Activated T-cell treated with anti-CD3 and anti-CD28 coated beads for 4 hours (primary cell): ENCODE data around the gene EIF3I.

Experiments
- DNase-seq: peaks from one replicate; pipeline ENCODE4 v3.0.0-alpha.2; 2020

Gene EIF3I

GRCh38 chr1:32221980-32222755, at the start of gene EIF3I, which contains the start of gene TMEM234:
Gene EIF3I, plus strand, starts transcription at chr1:32222407. Its CDS starts 35 bp downstream, at chr1:32222442.
Gene TMEM234, minus strand, starts transcription at chr1:32222353. Its CDS starts 31 bp downstream, at chr1:32222322.
- peak; percentile 91 for DNase-seq

GRCh38 chr1:32172621-32173245, 49.5 kb upstream of the EIF3I start:
- DNase-seq: no peak

GRCh38 chr1:32178380-32179192, 43.6 kb upstream of the EIF3I start:
- no peak for DNase-seq

GRCh38 chr1:32179193-32179442, 43.1 kb upstream of the EIF3I start:
- no peak for DNase-seq

GRCh38 chr1:32179443-32180185, 42.6 kb upstream of the EIF3I start, which contains the start of gene TXLNA:
Gene TXLNA, plus strand, starts transcription at chr1:32179675. Its CDS starts 671 bp downstream, at chr1:32180346.
- peak; percentile 83 for DNase-seq

- DNase-seq: no peak
Measured at GRCh38 chr1:32180186-32181060, 41.8 kb upstream of the EIF3I start.

GRCh38 chr1:32181065-32181464, 41.1 kb upstream of the EIF3I start:
- no peak for DNase-seq

GRCh38 chr1:32181563-32181962, 40.6 kb upstream of the EIF3I start:
- DNase-seq: no peak

GRCh38 chr1:32182060-32182459, 40.1 kb upstream of the EIF3I start:
- DNase-seq: no peak

GRCh38 chr1:32184650-32185049, 37.6 kb upstream of the EIF3I start:
- DNase-seq: no peak

- DNase-seq: no peak
Measured at GRCh38 chr1:32186077-32186476, 36.1 kb upstream of the EIF3I start.

GRCh38 chr1:32186491-32186890, 35.7 kb upstream of the EIF3I start:
- DNase-seq: no peak

- DNase-seq: no peak
Measured at GRCh38 chr1:32187850-32188249, 34.4 kb upstream of the EIF3I start.

GRCh38 chr1:32192220-32192948, 29.8 kb upstream of the EIF3I start:
- DNase-seq: no peak

GRCh38 chr1:32194984-32195383, 27.2 kb upstream of the EIF3I start:
- no peak for DNase-seq

- DNase-seq: no peak
Measured at GRCh38 chr1:32195531-32195930, 26.7 kb upstream of the EIF3I start.

GRCh38 chr1:32195972-32196823, 26.0 kb upstream of the EIF3I start:
- no peak for DNase-seq

GRCh38 chr1:32197074-32197473, 25.1 kb upstream of the EIF3I start:
- DNase-seq: no peak

GRCh38 chr1:32197837-32198236, 24.4 kb upstream of the EIF3I start:
- no peak for DNase-seq
